ENCODE data around the gene VHLL.

VHLL gene

DNA sequence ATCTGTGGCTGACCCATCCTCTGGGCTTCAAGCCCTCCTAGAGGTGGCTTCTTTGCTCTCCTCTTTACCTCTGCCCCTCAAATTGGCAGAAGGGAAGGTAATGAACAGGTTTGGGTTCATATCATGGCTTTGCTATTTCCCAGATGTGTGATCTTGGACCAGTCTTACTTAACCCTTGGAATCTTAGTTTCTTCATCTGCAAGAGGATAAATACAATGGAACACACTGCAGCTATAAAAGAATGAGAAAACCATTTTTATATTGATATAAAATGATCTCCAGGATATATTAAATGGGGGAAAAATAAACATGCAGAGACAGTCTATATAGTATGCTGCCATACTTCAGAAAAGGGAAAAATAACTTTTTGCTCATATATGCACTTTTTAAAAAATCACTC is 9.2 kb downstream of the VHLL start:
- no peak for DNase-seq

GRCh38 chr1:156286061-156286460 is 13.0 kb downstream of the VHLL start:
- DNase-seq = no peak

DNA sequence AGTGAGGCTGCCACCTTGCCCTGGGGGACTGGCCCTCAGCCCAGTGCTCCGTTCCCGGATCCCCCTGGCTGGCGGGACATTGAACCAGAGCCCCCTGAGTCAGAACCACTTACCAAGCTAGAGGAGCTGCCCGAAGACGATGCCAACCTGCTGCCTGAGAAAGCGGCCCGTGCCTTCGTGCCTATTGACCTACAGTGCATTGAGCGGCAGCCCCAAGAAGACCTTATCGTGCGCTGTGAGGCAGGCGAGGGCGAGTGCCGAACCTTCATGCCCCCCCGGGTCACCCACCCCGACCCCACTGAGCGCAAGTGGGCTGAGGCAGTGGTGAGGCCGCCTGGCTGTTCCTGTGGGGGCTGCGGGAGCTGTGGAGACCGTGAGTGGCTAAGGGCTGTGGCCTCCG is 13.7 kb downstream of the VHLL start:
- no peak for DNase-seq

DNA sequence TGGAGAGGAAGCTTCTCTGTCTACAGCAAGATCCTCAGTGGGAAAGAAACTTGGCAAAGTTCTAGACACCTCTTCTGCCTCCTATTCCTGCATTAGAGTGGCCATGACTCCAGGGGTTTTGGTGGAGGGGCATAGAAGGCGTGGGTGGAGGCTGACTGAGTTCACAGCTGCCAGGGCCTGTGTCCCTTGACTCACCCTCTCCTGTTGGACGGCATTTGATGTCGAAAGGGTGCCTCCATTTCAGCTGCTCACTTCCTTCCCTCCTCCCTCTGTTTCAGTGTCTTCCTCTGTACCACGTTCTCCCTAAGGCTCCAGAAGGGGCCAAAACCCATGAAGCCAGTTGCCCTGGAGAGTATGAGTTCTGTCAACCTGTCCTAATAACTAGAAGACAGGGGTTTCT is 14.3 kb downstream of the VHLL start:
- DNase-seq = no peak

DNA sequence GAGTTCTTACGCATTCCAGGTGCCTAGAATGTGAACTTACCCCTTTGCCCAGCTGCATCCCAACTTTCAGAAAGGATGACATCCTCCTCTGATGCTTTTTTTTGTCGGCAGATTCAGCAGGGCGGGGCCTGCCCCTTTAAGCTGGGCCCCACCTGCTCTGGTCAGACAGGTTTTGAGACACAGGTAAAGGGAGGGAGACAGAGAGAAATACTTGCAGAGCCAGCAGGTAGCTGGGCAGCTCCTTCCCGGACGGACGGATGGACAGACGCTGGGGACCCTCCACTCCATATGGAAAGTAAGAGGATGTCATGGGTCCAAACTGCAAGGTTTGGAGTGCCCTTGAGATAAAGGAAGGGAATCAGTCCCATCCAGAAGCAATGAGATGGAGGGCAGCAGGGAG is 15.0 kb downstream of the VHLL start, which contains the start of gene TMEM79:
TSS of gene TMEM79 (plus strand) at position 214 of the 400 bp plus-strand sequence. CDS start 902 bp downstream, outside the sequence.
- no peak for DNase-seq

DNA sequence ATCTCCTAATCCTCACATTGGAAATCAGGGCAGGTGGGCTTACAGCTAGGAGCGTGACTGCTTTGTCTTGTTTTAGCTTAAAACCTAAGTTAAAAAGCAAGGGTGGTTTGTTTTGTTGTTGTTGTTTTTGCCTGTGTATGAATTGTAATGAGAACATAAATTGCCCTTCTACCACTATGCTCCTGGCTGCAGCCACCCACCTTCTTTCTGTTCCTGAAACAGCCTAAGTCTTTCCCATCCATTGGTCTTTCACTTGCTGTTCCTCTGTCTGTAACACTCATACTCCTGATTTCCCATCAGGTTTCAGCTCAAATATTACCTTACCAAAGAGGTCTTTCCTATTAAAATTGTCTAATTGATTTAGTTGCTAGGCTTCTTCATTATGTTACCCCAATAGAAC is 15.6 kb downstream of the VHLL start:
- DNase-seq = no peak

- peak; percentile 96 for DNase-seq
Observed at GRCh38 chr1:156282479-156283222, 16.5 kb downstream of the VHLL start, which contains the start of gene SMG5. TSS of gene SMG5 (minus strand) at chr1:156282825. CDS start at chr1:156282680, 145 bp downstream.

DNA sequence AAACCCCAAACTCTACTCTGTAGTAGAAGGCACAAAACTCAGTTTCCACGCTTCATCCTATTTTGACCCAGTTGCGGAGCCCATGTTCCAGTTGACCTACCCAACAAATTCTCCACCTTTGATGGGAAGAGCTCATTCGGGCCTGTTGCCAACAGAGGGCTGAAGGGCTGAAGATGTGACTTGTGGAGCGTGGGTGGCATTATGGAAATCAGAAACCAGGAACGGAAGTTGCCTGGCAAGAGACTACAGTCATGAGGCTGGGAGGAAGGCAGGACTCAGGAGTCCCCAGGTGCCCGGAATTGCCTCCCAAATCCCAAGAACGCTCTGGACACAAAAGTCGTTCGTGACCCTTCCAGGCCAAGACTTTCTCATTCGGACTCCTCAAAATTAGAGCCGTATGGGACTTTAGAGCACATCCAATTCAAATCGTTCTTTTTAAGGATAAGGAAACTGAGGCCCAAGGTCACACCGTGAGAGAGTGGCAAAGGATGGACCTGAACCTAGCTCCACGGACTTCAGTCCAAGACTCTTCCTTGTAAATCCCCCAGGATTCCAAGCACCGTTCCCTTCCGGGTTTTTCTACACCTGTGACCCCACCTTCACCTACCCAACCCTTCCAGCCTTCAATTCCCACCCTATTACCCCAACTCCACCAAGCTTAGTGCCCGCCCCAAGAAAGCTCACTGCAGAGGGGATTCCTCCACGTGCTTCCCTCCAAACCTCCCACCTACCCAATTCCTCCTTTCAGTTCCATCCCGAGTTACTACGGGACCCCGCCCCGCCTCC is 17.2 kb downstream of the VHLL start:
- no peak for DNase-seq

DNA sequence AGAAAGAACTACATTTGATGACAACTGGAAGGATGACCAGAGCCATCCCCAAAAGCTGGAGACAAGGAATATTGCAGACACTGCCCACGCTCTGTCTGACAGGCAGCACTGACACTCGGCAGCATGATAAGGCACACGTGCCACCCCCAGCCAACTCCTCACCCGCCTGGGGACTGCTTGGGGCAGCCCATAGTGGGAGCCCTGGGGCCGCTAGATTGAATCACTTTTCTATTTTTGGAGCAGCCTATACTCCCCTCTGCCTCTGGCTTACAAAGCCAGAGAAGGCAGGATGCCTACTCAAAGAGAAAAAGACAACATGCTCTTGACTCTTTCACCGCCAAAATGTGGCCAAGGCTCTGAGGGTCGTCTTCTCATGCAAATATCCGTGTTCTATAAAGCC is 17.8 kb downstream of the VHLL start:
- peak; percentile 60 for DNase-seq

DNA sequence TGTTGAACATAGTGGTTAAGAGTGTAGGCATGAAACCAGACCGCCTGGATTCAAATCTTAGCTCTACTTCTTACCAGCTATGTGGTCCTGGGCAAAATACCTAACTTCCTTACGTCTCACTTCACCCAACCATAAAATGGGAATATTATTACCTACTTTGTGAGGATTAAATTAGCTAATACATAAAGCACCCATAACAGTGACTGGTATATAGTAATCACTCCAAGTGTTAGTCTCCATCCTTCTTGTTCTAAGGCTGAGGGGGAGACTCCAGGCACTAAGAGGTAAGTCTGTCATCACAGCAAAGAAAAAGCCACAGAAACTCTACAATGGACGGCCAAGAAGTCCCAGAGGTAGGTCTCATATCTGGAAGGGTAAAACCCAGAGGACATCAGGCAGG is 19.3 kb downstream of the VHLL start:
- DNase-seq = no peak

- no peak for DNase-seq
Observed at GRCh38 chr1:156276966-156277381, 22.1 kb downstream of the VHLL start.

DNA sequence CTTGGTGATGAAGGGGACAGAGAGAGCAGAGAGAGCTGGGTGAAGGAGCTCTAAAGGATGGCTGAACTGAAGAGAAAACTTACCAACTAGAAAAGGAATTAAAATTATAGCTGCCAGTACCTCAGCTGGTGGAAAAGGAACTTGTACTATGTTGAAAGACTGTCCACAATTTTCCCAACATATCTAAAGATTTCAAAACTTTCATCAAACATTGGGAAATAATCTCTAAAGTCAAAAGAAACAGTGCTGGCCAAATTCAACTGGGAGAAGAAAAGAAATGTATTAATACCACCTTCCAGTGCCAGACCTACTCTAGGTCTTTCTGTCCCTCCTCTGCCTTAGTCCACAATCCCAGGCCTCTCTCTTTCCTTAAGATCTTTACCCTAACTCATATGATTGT is 22.6 kb downstream of the VHLL start:
- no peak for DNase-seq

GRCh38 chr1:156270314-156270713 is 28.8 kb downstream of the VHLL start:
- DNase-seq = no peak

DNA sequence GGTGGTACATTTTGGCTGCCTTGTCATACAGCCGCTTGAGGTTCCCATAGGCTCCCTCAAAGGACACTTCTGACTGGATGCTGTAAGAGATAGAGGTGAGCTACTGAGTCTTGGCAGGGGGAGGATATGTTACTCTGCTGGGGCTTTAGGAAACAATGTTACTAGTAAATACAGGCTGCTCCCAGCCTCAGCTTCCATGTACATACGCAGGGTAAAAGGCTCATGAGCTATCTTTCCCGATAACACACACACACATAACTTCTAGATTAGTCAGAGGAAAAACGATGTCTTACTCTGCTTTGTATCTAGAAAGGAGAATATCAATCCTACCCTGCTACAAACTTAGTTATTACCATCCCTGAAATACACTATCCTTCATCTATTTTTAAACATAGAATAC is 30.8 kb downstream of the VHLL start:
- no peak for DNase-seq

DNA sequence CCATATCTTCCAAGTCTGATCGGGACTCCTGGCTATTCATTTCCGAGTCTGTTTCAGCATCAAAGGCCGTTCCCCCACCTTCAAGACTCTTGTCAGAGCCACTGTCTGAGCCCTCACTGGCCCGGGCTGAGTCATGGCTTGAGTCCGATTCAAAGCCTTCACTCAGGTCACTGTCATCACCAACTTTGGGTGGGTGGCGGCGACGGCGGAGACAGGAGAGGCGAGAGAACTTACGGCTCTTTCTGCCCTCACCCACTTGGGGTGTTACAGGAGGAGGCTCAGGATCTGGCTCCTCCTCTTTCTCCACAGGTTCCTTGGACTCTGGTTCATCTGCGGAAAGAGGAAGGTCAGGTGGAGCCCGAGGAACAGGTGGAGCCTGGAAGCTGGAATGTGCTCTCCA is 33.1 kb downstream of the VHLL start:
- DNase-seq = no peak

GRCh38 chr1:156263288-156263655 is 35.8 kb downstream of the VHLL start:
- no peak for DNase-seq

DNA sequence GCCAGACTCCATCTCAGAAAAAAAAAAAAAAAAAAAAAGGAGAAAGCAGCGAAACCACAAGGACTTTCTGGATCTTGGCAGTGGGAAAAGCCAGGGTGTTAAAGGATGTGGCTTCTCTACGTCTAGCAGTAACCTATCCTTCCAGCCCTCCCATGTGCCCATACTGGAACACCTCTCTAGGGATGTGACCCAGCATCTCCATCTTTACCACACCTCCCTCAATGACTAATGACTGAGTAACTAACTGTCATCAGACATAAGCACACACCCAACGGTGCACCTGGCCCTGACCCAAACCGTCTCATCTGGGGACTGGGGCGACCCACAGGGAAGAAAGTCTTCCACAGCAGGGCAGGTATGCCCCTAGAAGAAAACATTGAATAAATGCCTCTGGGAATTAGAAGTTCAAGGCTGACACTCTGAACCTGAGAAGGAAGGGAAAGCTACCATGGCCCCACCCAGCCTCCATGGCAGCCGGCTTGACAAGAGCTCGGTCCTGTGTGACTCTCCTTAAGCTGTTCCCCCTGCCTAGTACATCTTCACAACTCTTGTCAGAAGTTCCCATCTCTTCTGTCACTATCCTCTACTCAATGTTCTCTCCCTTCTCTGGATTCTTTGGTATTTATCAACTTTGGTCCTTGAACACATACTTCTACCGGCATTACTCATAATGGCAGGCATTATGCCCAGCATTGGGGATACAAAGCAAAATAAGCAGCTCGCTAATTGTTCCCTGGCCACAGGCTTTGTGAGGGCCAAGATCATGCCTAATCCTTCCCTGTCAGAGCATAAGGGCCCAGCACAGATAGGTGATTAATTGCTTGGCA is 36.4 kb downstream of the VHLL start:
- DNase-seq = no peak

DNA sequence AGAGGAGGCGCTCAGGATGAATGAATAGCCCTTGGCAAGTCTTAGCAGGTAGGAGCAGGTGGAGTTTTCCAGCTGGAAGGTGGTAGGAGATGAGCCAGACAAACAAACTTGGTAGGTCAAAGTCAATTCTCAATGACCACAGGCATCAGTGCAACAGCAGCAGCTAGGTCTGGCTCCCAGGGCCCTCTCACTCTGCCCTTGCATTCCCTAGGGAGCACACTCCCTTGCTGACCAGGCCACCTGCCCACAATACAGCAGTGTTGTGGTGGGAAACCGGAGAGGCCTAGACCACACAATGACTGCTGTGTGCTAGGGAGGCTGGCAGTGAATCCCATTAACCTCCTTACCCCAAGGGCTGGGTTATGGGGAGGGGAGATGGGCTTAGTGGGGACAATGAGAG is 38.2 kb downstream of the VHLL start:
- no peak for DNase-seq

DNA sequence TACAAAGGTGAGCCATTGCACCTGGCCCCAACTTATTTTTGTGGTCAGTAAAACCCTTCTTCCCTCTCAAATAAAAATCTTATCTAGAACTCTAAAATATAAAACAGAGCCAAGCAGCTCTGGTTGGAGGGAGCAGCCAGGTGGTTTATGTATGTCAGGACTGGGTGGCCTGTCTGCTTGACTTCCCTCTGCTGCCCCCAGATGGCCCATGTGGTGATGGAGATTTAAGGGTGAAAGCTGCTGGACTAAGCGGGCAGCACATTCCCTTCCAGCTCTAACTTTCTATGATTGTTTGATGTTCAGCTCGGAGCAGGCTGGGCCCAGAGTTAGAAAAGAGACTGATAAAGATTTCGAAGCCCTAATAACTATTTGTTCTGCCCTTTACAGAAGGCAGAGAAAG is 39.3 kb downstream of the VHLL start:
- no peak for DNase-seq

DNA sequence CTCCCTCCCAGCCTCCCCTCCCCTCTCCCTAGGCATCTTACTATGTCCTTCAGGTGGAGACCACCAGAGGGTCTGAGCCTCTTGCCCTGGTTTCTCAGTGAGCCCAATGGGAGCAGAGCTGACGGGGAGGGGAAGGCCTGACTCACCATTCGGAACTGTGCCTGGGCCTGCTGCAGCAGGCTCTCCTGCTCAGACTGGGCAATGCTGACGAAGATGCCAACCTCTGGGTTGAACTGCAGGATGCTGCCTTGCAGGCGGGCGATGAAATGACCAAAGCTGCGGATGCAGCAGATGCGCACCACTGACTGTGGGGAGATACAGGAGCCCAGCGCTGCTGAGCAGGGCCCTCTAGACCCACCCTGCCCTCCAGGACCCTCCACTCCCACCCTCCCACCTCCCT is 40.2 kb downstream of the VHLL start:
- DNase-seq = no peak

- no peak for DNase-seq
Observed at GRCh38 chr1:156257711-156258110, 41.4 kb downstream of the VHLL start.

DNA sequence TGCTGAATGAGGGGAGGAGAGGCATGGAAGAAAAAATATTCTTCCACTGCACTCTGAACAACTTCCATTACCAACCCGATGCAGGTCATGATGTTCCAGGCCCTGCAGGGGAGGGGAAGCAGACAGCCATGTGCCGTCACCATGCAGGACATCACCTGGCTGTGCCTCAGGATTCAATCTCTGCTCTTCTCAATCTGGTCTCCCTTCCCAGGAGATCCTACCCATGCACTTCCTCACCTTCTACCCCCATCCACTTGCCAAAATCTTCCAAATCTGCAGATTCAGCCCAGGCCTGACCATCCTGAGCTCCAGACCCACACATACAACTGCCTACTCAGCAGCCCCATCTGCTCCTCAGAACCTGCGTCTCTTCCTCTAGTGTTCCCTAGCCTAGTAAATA is 45.5 kb downstream of the VHLL start:
- no peak for DNase-seq

DNA sequence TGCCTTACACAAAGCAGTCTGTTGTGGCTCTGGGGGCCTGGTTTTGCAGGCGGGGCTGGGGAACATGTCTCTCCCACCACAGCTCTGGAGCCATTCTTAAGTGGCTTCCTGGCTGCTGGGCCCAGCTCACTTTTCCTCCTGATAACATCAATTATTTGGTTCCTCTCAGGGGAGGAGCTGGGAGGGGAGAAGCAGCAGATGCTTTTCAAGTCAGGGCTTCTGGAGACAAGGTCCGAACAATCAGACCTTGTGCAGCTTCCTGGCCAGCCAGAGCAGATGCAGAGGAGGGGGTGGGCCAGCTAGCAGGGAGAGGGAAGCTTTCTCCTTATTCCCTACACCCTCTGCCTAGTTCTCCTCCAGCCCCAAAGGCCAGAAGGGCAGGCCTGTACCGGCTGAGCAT is 47.6 kb downstream of the VHLL start:
- DNase-seq = no peak

- DNase-seq = no peak
Observed at GRCh38 chr1:156249593-156249992, 49.5 kb downstream of the VHLL start.
